GM13976 (cell line): ENCODE data around the gene SNTG2.

Experiments
- DNase-seq: peaks from one replicate; pipeline ENCODE4 v3.0.0; 2012; ENCODE audit warnings: low spot score
- CTCF ChIP-seq: IDR thresholded peaks from 2 replicates; pipeline ENCODE4 v1.5.1; 2012; ENCODE audit warnings: borderline replicate concordance, mild to moderate bottlenecking; ENCODE audit not compliant: insufficient read depth; ENCODE audit errors: extremely low read depth, missing control alignments, control extremely low read depth
- in situ Hi-C: fragments of 300-500 bp; cut with MboI; formaldehyde crosslinking; loops from one replicate; pipeline ENCODE4 v1.12.0; 2022; ENCODE audit warnings: low sequenced_read_pairs, mixed read lengths, inconsistent platforms; ENCODE audit not compliant: unreplicated experiment

The SNTG2 gene

GRCh38 chr2:1328684-1329083, 378.0 kb downstream of the SNTG2 start:
- no peak for DNase-seq
- TF ChIP-seq CTCF, result no peak
- in situ Hi-C loops, result no loop called here

DNA sequence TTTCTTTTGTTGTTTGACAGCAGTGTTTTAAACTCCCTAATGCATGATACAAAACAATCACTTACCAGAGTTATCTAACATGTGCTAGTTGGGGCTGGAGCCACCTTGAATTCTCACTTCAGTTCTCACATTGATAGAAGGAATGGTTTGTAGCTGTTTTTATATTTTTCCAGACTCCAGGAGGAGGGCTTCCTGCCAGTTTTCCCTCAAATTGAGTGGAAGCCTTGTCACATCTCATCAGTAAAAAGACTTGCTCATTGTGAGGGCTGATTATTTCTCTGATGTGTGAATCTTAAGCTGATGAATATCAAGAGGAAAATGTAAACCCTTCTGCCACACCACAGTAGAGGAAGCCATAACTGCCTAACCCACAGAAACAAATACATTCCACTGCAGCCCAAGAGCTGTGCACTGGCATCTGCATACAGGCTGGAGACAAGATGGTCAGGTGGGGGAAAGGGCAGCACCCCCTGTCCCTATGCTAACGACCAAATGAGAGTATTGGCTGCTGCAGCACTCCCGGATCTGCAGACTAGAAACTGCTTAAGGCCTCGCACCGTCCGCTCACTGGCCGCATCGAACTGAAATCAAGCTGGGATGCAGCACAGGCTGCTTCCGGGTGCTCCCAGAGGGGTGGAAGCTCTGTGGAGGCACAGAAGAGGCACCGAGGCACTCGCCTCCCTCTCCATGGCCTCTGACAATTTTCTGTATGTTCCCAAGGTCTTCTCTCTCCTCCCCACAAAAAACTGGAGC, 388.9 kb downstream of the SNTG2 start:
- in situ Hi-C loops, result no loop called here
- DNase-seq, result no peak
- TF ChIP-seq CTCF, result no peak

- DNase-seq, result no peak
- TF ChIP-seq CTCF, result no peak
Observed at GRCh38 chr2:1340141-1340512, 389.5 kb downstream of the SNTG2 start.

DNA sequence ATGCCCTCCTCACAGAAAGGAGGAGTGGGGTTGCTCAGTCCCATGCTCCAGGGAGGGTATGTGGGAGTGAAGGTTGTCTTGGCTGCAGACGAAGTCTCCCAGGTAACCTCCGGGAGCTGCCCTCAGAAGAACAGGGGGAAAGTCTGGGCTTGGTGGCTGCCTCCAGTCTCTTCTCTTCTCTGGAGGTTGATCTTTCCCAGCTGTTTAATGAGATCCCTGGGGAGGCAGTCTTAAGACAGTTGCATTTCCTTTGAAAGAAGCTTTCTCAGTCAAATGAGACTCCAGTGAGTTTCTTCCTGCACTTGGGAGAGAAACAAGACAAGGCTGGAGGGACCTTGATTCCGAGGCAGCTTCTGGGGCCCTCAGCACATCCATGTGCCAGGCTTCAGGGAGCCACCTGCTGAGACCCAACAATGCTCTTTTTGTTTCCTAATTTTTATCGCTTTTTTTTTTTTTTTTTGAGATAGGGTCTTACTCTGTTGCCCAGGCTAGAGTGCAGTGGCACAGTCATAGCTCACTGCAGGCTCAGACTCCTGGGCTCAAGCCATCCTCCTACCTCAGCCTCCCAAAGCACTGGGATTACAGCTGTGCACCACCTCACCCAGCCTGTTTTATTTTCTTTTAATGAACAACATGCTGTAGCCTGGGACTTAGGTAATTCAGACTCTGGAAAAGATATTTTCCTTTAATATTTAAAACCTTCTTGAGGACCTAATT, 390.9 kb downstream of the SNTG2 start:
- in situ Hi-C loops, result no loop called here

More at GRCh38 chr2:1340141-1340512, 389.5 kb downstream of the SNTG2 start:
- in situ Hi-C loops, result no loop called here

DNA sequence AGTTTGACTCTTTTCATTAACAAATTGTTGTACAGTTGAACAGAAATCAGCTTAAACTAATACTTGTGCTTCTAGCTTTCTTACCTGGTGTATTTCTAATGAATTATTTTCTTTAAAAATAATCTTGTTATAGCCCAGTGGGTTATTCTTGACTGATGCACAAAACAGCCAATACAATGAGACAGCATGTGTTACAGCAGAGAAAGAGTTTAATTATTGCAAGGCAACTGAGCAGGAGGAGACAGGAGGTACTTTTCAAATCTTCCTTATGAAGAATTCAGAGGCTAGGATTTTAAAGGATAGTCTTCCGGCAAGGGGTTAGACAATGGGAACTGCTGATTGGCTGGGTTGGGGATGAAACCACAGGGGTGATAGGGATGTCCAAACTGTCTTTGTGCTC, 398.1 kb downstream of the SNTG2 start:
- no peak for TF ChIP-seq CTCF
- in situ Hi-C loops, result no loop called here
- no peak for DNase-seq

More for the DNA sequence above, 390.9 kb downstream of the SNTG2 start:
- no peak for DNase-seq
- no peak for TF ChIP-seq CTCF

GRCh38 chr2:1350111-1350510, 399.5 kb downstream of the SNTG2 start:
- DNase-seq, result no peak
- TF ChIP-seq CTCF, result no peak
- in situ Hi-C loops, result no loop called here
